ENCODE measurements around the gene ESPNL.
"Not testable (repeated sequence)": the region's sequence is repeated elsewhere in the genome, so short reads cannot be mapped to it uniquely, and the experiment has no call there.

ESPNL gene

GRCh38 chr2:238169048-238169707 is 69.0 kb downstream of the ESPNL start:
- Histone ChIP-seq H3K4me1 (ENCODE audit: insufficient read depth, low read length) (no peaks in the 10 kb centered on the region), H3K79me2 (ENCODE audit: insufficient read depth, low read length) (no peaks in the 10 kb centered on the region), H3K36me3 (ENCODE audit: insufficient read depth, low read length) (peaks cover 60% of the 10 kb centered on the region), H3K27me3 (ENCODE audit: insufficient read depth, low read length, poor library complexity) (no peaks in the 10 kb centered on the region), H4K20me1 (ENCODE audit: insufficient read depth, low read length) (peaks cover 22% of the 10 kb centered on the region), H3K27ac (ENCODE audit: low read length) (no peak overlapping the region), H3K9me3 (ENCODE audit: insufficient read depth, low read length, severe bottlenecking) (no peaks in the 10 kb centered on the region), H3K4me2 (ENCODE audit: insufficient read depth, low read length) (no peak overlapping the region), H2AFZ (ENCODE audit: low read depth, low read length) (no peak overlapping the region), H3K4me3 (ENCODE audit: low read depth in 1 of 2, low read length in 2 of 2) (no peak overlapping the region), H3K9ac (ENCODE audit: low read depth, low read length) (no peak overlapping the region)
- ATAC-seq (ENCODE audit: insufficient read depth, low read depth) = no peak
- no peak for DNase-seq
- no peak for TF ChIP-seq CTCF (IDR thresholded peaks at IDR 0.05; ENCODE audit: borderline replicate concordance, extremely low read depth, low read length, poor library complexity, severe bottlenecking)
- TF ChIP-seq EZH2 (IDR thresholded peaks at IDR 0.05; ENCODE audit: borderline replicate concordance, low read depth, low read length, severe bottlenecking) = no peak

- no peaks in the 10 kb centered on the region for H3K4me1 ChIP-seq (ENCODE audit: insufficient read depth, low read length)
- no peak for ATAC-seq (ENCODE audit: insufficient read depth, low read depth)
- no peak overlapping the region for H3K4me2 ChIP-seq (ENCODE audit: insufficient read depth, low read length)
- TF ChIP-seq CTCF (IDR thresholded peaks at IDR 0.05; ENCODE audit: borderline replicate concordance, extremely low read depth, low read length, poor library complexity, severe bottlenecking) (no peak), EZH2 (IDR thresholded peaks at IDR 0.05; ENCODE audit: borderline replicate concordance, low read depth, low read length, severe bottlenecking) (no peak)
- H3K27me3 ChIP-seq (ENCODE audit: insufficient read depth, low read length, poor library complexity) = no peaks in the 10 kb centered on the region
- no peak overlapping the region for H3K4me3 ChIP-seq (ENCODE audit: low read depth in 1 of 2, low read length in 2 of 2)
- no peak overlapping the region for H3K27ac ChIP-seq (ENCODE audit: low read length)
- peaks cover 66% of the 10 kb centered on the region for H3K36me3 ChIP-seq (ENCODE audit: insufficient read depth, low read length)
- DNase-seq = no peak
- H2AFZ ChIP-seq (ENCODE audit: low read depth, low read length) = no peak overlapping the region
- no peaks in the 10 kb centered on the region for H3K9me3 ChIP-seq (ENCODE audit: insufficient read depth, low read length, severe bottlenecking)
- no peak overlapping the region for H3K9ac ChIP-seq (ENCODE audit: low read depth, low read length)
- H4K20me1 ChIP-seq (ENCODE audit: insufficient read depth, low read length) = peaks cover 28% of the 10 kb centered on the region
- H3K79me2 ChIP-seq (ENCODE audit: insufficient read depth, low read length) = no peaks in the 10 kb centered on the region
These were observed 69.6 kb downstream of the ESPNL start for GRCh38 chr2:238169708-238170251.

- Histone ChIP-seq H3K36me3 (ENCODE audit: insufficient read depth, low read length) (peaks cover 73% of the 10 kb centered on the region), H3K4me2 (ENCODE audit: insufficient read depth, low read length) (no peak overlapping the region), H4K20me1 (ENCODE audit: insufficient read depth, low read length) (peaks cover 28% of the 10 kb centered on the region), H3K4me3 (ENCODE audit: low read depth in 1 of 2, low read length in 2 of 2) (no peak overlapping the region), H3K27me3 (ENCODE audit: insufficient read depth, low read length, poor library complexity) (no peaks in the 10 kb centered on the region), H3K9me3 (ENCODE audit: insufficient read depth, low read length, severe bottlenecking) (no peaks in the 10 kb centered on the region), H2AFZ (ENCODE audit: low read depth, low read length) (no peak overlapping the region), H3K4me1 (ENCODE audit: insufficient read depth, low read length) (no peaks in the 10 kb centered on the region), H3K79me2 (ENCODE audit: insufficient read depth, low read length) (no peaks in the 10 kb centered on the region), H3K27ac (ENCODE audit: low read length) (no peak overlapping the region), H3K9ac (ENCODE audit: low read depth, low read length) (no peak overlapping the region)
- no peak for TF ChIP-seq EZH2 (IDR thresholded peaks at IDR 0.05; ENCODE audit: borderline replicate concordance, low read depth, low read length, severe bottlenecking)
- no peak for TF ChIP-seq CTCF (IDR thresholded peaks at IDR 0.05; ENCODE audit: borderline replicate concordance, extremely low read depth, low read length, poor library complexity, severe bottlenecking)
- ATAC-seq (ENCODE audit: insufficient read depth, low read depth) (no peak), DNase-seq (no peak)
These were observed 70.4 kb downstream of the ESPNL start for GRCh38 chr2:238170386-238171071.

GRCh38 chr2:238171072-238171431 is 70.9 kb downstream of the ESPNL start:
- Histone ChIP-seq H4K20me1 (ENCODE audit: insufficient read depth, low read length) (peaks cover 28% of the 10 kb centered on the region), H3K36me3 (ENCODE audit: insufficient read depth, low read length) (peaks cover 77% of the 10 kb centered on the region)
- not testable (repeated sequence) for H3K4me3 ChIP-seq (ENCODE audit: low read depth in 1 of 2, low read length in 2 of 2); H3K4me2 ChIP-seq (ENCODE audit: insufficient read depth, low read length); H2AFZ ChIP-seq (ENCODE audit: low read depth, low read length); H3K4me1 ChIP-seq (ENCODE audit: insufficient read depth, low read length); DNase-seq; H3K27me3 ChIP-seq (ENCODE audit: insufficient read depth, low read length, poor library complexity); H3K79me2 ChIP-seq (ENCODE audit: insufficient read depth, low read length); H3K9me3 ChIP-seq (ENCODE audit: insufficient read depth, low read length, severe bottlenecking); ATAC-seq (ENCODE audit: insufficient read depth, low read depth); H3K9ac ChIP-seq (ENCODE audit: low read depth, low read length); H3K27ac ChIP-seq (ENCODE audit: low read length)

Data from DND-41 (cell line).